CD4-positive, alpha-beta T cell treated with Interleukin-4 for 4 hours (primary cell): ENCODE results near the gene DTX3.
"Not testable (repeated sequence)": the region's sequence is repeated elsewhere in the genome, so short reads cannot be mapped to it uniquely, and the experiment has no call there.

Experiments
- DNase-seq: peaks from one replicate; pipeline ENCODE4 v3.0.0-alpha.2; 2020

The DTX3 gene

DNA sequence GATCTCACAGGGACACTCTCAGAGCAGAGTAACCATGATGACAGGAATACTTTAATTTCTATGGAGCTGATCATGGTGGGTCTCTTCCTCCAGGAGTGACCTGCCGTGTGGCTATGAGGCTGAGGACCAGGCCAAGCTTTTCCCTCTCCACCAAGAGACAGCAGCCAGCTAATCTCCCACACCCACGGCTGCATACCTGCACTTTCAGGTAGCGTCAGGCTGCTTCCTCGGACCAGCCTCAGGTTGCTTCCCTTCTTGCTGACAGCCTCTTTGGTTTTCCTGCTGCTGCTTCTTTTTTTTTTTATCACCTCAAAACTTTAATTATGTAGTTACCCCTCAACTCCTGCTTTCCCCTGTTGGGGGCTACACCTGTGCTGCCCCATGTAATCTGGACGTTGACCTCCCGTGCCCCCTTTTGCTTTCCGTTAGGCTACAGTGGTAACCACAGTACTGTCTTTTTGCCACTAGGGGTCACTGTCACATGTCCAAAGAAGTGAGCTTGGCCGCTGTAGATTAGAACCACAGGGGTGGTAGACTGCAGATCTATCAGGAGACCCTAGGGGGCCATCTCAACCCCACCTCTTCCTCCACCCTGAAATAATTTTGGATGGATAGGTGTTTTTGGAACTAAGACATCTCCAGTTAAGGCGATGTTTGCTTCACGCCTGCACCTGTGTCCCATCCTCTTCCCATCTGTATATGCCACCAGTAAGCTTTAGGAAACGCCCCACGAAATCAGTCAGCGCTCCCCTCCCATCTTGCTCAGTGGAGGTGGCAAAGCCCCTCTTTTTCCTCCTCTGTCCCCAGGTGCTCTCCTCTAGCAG lies 21.4 kb upstream of the DTX3 start:
- peak; percentile 81 for DNase-seq

DNA sequence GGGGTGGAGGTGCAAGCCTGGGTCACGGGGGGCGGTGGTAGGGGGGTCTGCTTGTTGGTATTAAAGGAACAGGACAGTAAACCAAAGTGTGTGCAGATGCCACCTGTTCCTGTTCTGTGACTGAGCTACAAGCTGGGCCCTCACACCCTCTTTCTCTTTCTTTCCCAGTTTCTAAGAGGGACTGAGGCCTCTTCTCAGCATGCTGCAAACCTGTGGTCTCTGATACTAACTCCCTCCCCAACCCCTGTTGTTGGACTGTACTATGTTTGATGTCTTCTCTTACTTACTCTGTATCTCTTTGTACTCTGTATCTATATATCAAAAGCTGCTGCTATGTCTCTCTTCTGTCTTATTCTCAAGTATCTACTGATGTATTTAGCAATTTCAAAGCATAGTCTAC lies 20.6 kb upstream of the DTX3 start:
- DNase-seq = no peak

- no peak for DNase-seq
These were observed 19.9 kb upstream of the DTX3 start for GRCh38 chr12:57584690-57585089.

DNA sequence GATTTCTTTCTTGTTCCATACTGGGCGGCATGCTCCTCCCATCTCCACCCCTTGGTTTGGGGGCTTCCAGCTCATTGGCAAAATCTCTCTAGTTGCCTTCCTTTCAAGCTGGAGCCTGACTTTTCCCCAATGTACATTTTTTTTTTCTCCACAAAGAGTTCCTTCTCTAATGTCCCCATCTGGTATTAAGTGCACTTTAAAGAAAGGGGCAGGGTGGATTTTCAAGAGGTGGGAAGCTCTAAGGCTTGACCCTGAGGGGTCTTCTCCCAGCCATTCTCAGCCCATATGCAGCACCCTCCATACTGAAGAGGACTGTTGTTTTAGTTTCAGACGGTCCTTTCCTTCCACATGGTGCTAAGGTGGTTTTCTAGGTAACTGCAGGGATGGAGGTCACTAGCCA lies 19.5 kb upstream of the DTX3 start:
- DNase-seq = no peak

DNA sequence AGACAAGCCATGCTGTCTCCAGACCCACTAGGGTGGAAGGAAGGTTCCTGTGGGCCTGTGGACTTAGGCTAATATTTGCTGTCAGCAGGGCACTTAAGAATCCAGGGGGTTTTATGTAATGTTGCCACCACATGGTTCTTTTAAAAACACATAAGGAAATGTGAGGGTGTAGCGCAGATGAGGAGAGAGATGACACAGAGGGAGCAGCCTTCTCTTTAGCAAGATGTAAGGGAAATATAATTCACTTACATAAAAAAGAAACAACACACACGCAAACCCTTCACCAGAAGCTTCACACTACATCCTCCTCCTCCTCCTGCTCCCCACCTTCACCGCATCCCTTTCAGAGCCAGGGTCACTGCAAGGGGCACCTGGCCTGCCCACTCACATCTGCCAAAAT lies 18.5 kb upstream of the DTX3 start:
- no peak for DNase-seq

GRCh38 chr12:57586832-57587429 lies 17.7 kb upstream of the DTX3 start:
- DNase-seq = no peak

DNA sequence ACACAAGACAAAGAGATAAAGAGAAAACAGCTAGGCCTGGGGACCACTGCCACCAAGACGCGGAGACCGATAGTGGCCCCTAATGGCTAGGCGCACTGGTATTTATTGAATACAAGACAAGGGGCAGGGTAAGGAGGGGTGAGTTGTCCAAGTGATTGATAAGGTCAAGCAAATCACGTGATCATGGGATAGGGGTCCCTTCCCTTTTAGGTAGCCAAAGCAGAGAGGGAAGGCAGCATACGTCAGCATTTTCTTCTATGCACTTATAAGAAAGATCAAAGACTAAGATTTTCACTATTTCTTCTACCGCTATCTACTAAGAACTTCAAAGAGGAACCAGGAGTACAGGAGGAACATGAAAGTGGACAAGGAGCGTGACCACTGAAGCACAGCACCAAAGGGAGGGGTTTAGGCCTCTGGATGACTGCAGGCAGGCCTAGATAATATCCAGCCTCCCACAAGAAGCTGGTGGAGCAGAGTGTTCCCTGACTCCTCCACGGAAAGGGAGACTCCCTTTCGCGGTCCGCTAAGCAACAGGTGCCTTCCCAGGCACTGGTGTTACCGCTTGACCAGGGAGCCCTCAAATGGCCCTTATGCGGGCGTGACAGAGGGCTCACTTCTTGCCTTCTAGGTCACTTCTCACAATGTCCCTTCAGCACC lies 15.5 kb upstream of the DTX3 start:
- DNase-seq = not testable (repeated sequence)

GRCh38 chr12:57590479-57590863 lies 14.2 kb upstream of the DTX3 start:
- DNase-seq = no peak

DNA sequence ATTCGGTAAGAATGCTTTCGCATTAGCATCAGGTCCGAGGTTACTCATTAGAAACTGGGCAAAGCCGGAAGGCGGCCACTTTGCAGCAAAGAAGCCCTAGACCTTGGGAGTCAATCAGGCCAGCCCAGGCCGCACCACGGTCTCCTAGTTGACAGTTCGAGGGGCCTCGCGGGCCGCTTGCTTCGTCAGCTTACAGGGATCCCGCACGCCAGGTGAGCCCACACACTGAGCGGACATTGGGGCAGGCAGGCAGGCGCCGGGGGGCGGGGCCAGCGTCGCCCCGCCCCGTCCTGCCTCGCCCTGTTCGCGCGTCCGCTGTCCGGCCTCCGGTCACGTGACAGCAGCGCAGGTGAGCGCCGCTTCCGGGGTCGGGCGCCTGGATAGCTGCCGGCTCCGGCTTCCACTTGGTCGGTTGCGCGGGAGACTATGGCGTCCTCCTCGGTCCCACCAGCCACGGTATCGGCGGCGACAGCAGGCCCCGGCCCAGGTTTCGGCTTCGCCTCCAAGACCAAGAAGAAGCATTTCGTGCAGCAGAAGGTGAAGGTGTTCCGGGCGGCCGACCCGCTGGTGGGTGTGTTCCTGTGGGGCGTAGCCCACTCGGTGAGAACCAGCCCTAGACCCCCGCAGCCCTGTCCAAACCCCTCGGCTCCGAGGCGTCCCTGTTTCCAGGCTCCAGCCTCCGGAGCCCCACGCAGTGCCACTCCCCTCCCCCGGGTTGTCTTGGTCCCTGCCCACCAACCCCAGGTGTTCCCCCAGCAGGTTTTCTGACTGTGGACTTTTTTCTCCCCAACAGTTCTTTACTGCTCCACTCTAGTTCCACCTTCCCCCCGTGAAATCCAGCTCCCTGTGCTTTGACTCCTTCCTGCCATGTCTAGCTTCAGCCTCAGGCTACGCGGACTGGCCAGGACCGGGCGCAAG lies 13.5 kb upstream of the DTX3 start, which contains the start of gene PIP4K2C:
Gene PIP4K2C (plus strand): TSS at position 329 of the 918 bp plus-strand sequence. CDS start 98 bp downstream, at position 427.
- DNase-seq = peak; percentile 80

DNA sequence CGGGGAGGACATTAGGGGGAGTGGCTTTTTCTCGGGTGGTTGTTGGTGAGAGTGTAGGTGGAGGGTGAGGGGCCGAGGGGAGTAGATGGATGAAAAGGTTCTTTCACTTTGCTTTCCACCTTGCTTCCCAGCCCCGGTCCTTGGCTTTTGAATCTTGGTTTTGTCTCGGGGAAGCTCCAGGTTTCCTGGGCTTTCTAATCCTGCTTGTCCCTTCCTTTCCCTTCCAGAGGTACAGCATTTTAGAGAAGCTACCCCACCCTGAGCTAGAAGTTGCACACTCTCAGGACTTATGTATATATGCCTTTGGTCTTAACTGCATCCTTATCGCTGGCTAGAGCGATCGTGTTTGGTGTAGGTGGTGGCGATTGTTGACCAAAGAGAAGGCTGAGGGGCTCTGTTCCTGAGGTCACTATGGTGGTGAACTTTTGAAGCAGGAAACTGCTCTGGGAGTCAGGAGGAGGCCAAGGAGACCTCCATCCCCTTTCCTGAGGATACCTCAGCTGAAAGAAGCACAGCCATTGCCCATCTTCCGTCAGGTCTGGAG lies 12.8 kb upstream of the DTX3 start:
- no peak for DNase-seq

DNA sequence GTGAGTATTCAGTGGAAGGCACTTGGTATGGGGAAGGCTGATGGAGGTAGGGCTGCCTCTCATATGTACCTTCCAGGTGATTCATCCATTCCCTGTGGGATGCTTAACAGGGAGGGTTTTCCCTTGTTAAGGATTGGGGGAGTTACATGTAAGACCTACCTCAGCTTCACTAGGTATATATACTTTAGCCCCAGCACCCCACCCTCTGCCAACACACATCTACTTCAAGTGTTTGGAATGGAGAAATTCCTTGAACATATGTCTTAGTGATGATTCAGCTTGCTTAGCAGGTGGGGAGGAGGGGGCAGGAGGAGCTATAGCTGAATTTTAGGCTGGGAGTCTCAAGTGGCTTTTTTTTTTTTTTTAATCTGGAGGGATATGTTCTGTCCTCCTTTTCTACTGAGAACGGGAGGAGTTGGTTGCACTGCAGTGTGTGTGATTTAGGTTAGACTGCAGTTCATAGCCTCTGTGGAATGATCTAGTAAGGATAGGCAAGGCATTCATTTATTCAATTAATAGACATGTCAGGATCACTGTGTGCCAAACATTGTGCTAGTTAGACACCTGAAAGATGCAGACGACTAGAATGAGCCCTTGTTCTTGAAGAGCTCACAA lies 12.0 kb upstream of the DTX3 start:
- no peak for DNase-seq

GRCh38 chr12:57593187-57593586 lies 11.4 kb upstream of the DTX3 start:
- DNase-seq = no peak

- DNase-seq = no peak
These were observed 4.2 kb upstream of the DTX3 start for GRCh38 chr12:57600395-57600794.

DNA sequence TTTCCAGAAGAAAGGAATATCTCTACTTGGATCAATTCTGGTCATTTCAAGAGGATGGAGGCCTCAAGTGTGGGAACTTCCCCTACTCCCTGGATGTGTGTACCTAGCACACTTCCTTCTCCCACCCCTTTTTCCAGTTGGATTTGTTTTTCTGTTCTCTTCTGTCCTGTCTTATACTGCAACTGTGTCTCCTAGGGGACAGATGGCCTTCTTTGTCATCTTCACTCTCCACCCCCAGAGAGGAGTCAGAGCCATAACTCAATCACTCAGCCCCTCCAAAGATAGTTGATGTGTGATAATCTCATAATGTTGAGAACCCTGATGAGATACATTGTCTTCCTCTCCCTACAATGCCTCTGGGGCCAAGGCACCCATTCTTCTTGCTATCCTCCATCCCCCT lies 2.1 kb upstream of the DTX3 start:
- DNase-seq = no peak

GRCh38 chr12:57603324-57603723 lies 1.3 kb upstream of the DTX3 start:
- no peak for DNase-seq

DNA sequence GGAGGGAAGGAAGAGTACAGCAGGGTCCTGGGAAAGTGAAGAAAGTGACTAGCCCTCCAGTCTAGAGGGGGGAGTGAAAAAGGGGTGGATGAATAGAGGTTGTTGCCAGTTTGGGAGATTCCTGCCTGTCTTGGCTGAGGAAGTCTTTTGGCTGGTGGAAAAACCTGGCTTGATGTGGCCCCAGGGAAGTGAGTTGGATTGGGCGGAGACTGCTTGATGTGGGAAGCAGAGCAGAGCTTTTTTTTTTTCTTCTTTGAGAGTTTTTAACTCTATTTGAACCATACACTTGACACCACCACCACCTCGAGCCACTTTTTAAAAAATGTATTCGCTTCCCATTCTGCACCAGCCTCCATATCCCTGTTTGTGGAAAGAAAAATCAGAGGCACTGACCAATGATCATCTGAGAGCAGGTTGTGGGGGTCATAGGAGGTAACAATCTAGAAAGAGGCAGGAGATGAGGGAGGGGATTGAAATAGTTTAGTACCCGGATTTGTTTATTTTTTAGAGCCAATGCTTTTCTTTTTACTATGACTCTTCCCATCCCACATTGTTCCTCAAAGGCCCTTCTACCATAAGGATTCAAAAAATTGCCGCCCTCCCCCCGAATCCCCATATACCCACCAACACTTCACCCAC lies 690 bp upstream of the DTX3 start:
- no peak for DNase-seq

- DNase-seq = no peak
These were observed 577 bp downstream of the DTX3 start for GRCh38 chr12:57604992-57605810.

DNA sequence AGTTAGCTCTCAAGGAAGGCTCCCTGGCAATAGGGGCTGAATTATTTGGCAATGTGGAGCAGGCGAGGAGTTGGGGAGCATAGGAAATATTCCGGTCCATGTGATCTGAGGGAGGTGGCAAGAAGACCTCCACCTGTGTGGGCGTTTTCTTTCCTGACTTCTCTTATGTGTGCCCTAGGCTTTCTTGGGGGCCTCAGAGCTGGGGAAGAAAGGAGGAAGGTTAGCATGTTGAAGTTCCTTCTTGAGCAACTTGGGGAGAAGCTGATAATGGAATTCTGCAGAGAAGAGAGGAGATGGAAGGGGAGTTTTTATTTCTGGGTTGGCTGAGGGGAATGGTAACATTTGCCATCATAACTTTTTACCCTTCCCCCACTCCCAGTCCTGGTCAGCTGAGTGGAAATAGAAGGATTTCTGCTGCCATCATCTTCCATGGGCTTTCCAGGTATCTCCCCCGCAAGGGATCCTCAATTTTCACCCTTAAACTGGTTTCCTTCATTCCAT lies 1.2 kb downstream of the DTX3 start:
- DNase-seq = no peak

DNA sequence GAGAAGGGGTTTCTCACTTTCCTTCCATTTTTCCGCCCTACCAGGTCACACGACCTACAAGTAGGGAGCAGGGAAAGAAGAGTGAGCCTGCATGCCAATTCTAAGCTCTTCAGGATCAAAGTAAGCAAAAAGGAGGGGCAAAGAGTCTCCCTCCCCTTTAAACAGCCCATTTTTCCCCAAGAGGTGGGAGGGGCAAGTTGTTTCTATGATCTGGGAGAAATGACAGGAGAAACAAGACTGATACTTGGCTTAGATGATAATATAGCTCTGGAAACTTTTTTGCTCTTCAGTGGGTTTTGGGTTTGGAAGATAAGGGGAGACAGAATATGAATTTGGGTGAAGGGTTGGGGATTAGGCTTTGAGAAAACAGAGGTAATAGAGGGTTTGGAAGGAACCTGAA lies 1.8 kb downstream of the DTX3 start:
- DNase-seq = no peak

- no peak for DNase-seq
These were observed 2.2 kb downstream of the DTX3 start for GRCh38 chr12:57606821-57607220.
